ENCODE measurements around the gene LEF1.

LEF1 gene

DNA sequence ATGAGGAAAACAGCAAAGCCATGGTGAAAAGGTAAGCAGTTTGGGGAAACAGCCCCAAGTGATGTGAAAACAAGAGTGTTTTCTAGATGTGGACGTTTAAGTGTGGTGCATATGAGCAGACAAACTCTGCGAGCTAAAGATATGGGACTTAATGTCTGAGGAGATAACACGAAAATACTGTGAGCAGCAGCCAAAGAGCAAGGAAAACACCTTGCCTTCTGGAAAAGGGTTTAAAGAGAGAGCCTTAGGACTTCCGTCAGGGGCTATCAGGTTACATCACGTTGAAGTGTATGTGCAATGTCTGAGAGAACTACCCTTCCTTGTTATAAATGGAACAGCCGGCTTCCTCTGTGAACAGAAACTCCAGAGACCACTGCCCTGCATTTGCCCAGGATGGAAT, 54.2 kb downstream of the LEF1 start:
- no peak for DNase-seq (ENCODE audit: low read depth)
- TF ChIP-seq CTCF (IDR thresholded peaks at IDR 0.05; ENCODE audit: control insufficient read depth, insufficient read depth, low read depth, low read length, missing control alignments): no peak
- H3K4me3 ChIP-seq (ENCODE audit: control insufficient read depth, low read depth, low read length): no peak overlapping the region

- no peak overlapping the region for H3K4me3 ChIP-seq (ENCODE audit: control insufficient read depth, low read depth, low read length)
- no peak for TF ChIP-seq CTCF (IDR thresholded peaks at IDR 0.05; ENCODE audit: control insufficient read depth, insufficient read depth, low read depth, low read length, missing control alignments)
- DNase-seq (ENCODE audit: low read depth): no peak
Observed at GRCh38 chr4:108113229-108113628, 55.5 kb downstream of the LEF1 start.

DNA sequence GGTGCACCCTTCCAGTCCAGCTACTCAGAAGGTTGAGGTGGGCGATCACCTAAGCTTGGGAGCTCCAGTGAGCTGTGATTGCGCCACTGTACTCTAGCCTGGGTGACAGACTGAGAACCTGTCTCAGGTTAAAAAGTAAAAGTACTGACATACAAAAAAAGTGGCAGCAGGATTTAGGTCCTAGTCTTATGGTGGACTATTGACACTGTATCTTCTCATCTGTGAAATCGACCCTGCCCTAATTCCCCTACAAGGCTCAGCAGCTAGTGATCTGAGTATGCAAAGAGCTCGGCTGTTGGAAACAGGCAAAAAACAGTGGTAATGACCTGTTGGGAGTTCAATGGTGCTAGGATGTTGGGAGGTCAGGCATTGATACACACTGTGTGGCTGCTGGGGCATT, 57.0 kb downstream of the LEF1 start:
- H3K4me3 ChIP-seq (ENCODE audit: control insufficient read depth, low read depth, low read length): no peak overlapping the region
- TF ChIP-seq CTCF (IDR thresholded peaks at IDR 0.05; ENCODE audit: control insufficient read depth, insufficient read depth, low read depth, low read length, missing control alignments): no peak
- DNase-seq (ENCODE audit: low read depth): no peak

DNA sequence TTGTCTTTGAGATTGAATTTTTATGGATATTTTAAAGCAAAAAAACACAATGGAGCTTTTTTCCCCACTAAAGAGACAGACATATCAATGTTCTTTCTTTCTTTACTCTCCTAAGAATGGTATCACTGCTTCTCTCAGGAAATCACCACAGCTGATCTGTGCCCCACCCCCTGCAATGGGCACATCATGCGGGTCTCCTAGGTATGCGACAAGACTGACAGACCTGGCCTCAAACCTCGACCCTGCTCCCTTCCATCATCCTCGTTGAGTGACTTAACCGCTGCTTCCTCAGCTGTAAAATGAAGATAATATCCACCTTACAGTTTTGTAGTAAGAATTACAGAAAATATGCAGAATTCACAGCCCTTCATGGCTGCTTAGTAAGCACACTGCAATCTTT, 58.3 kb downstream of the LEF1 start:
- no peak for DNase-seq (ENCODE audit: low read depth)
- no peak for TF ChIP-seq CTCF (IDR thresholded peaks at IDR 0.05; ENCODE audit: control insufficient read depth, insufficient read depth, low read depth, low read length, missing control alignments)
- H3K4me3 ChIP-seq (ENCODE audit: control insufficient read depth, low read depth, low read length): no peak overlapping the region

GRCh38 chr4:108109997-108110416, 58.7 kb downstream of the LEF1 start:
- DNase-seq (ENCODE audit: low read depth): no peak
- TF ChIP-seq CTCF (IDR thresholded peaks at IDR 0.05; ENCODE audit: control insufficient read depth, insufficient read depth, low read depth, low read length, missing control alignments): no peak
- no peak overlapping the region for H3K4me3 ChIP-seq (ENCODE audit: control insufficient read depth, low read depth, low read length)

DNA sequence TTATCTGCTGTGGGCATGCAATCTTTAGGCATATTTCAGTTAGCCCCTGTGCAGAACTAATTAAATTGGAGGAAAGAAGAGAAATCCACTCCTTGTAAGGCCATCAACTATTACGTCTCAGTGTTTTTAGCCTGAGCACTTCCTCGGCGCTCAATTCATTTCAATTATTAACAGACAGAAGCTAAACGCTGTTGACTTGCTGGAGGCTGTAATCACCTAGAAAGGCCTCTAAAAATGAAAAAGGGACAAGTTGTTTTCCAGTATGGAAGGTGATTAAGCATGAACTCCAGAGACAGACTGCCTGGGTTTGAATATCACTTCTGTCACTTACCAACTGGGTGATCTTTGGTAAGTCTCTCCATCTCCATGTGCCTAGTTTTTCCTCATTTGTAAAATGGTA, 59.6 kb downstream of the LEF1 start:
- no peak for DNase-seq (ENCODE audit: low read depth)
- H3K4me3 ChIP-seq (ENCODE audit: control insufficient read depth, low read depth, low read length): no peak overlapping the region
- TF ChIP-seq CTCF (IDR thresholded peaks at IDR 0.05; ENCODE audit: control insufficient read depth, insufficient read depth, low read depth, low read length, missing control alignments): no peak
